ENCODE data around the gene HGF. TPM values are rescaled to one million over a fixed set of nuclear protein-coding genes. Genes with fewer than 3 reads are reported as not detected.

HGF gene
- total RNA-seq, 6 experiments from 2014 or later: 11.5 to 38.9 (median 17.9) TPM

GRCh38 chr7:81788246-81788645, 18.4 kb upstream of the HGF start:
- TF ChIP-seq POLR2A (IDR thresholded peaks at IDR 0.05) (no peak), CTCF (IDR thresholded peaks at IDR 0.05) (no peak)
- H3K4me1 ChIP-seq: no peaks in the 10 kb centered on the region
- 63% methylated on average over 8 of the region's 8 CpGs for WGBS (ENCODE audit: insufficient coverage, low coverage, low lambda C conversion rate, missing lambda C conversion rate)
- intact Hi-C loops (cut with DNase I): no loop called here
- no peak overlapping the region for H3K27ac ChIP-seq
- H3K27me3 ChIP-seq: no peaks in the 10 kb centered on the region
- DNase-seq (no peak), ATAC-seq (no peak)
- H3K36me3 ChIP-seq: no peaks in the 10 kb centered on the region
- no peaks in the 10 kb centered on the region for H3K9me3 ChIP-seq
- H3K4me3 ChIP-seq: no peak overlapping the region

- no peaks in the 10 kb centered on the region for H3K4me1 ChIP-seq
- intact Hi-C loops (cut with DNase I): no loop called here
- H3K27ac ChIP-seq: no peak overlapping the region
- no peak overlapping the region for H3K4me3 ChIP-seq
- no peaks in the 10 kb centered on the region for H3K36me3 ChIP-seq
- no peaks in the 10 kb centered on the region for H3K9me3 ChIP-seq
- no peaks in the 10 kb centered on the region for H3K27me3 ChIP-seq
- no peak for ATAC-seq
- DNase-seq: no peak
- no peak for TF ChIP-seq POLR2A (IDR thresholded peaks at IDR 0.05)
Measured at GRCh38 chr7:81783818-81784217, 14.0 kb upstream of the HGF start.

- 9% methylated on average over 2 of the region's 2 CpGs for WGBS (ENCODE audit: insufficient coverage, low coverage, low lambda C conversion rate, missing lambda C conversion rate)
- intact Hi-C loops (cut with DNase I): no loop called here
- no peak for ATAC-seq
- Histone ChIP-seq H3K27ac (no peak overlapping the region), H3K4me1 (no peaks in the 10 kb centered on the region), H3K27me3 (no peaks in the 10 kb centered on the region), H3K9me3 (no peaks in the 10 kb centered on the region), H3K4me3 (no peak overlapping the region), H3K36me3 (no peaks in the 10 kb centered on the region)
- no peak for TF ChIP-seq POLR2A (IDR thresholded peaks at IDR 0.05)
- TF ChIP-seq CTCF (IDR thresholded peaks at IDR 0.05): no peak
- DNase-seq: no peak
Measured at GRCh38 chr7:81780914-81781693, 11.3 kb upstream of the HGF start.

GRCh38 chr7:81779706-81780105, 9.9 kb upstream of the HGF start:
- H3K27me3 ChIP-seq: no peaks in the 10 kb centered on the region
- WGBS (ENCODE audit: insufficient coverage, low coverage, low lambda C conversion rate, missing lambda C conversion rate): 70% methylated on average over 4 of the region's 4 CpGs
- no peaks in the 10 kb centered on the region for H3K36me3 ChIP-seq
- intact Hi-C loops (cut with DNase I): no loop called here
- no peak for DNase-seq
- TF ChIP-seq POLR2A (IDR thresholded peaks at IDR 0.05) (no peak), CTCF (IDR thresholded peaks at IDR 0.05) (no peak)
- no peak overlapping the region for H3K4me3 ChIP-seq
- ATAC-seq: no peak
- no peaks in the 10 kb centered on the region for H3K4me1 ChIP-seq
- H3K9me3 ChIP-seq: no peaks in the 10 kb centered on the region
- no peak overlapping the region for H3K27ac ChIP-seq

GRCh38 chr7:81777697-81778096, 7.8 kb upstream of the HGF start:
- no peak for DNase-seq
- Histone ChIP-seq H3K4me1 (no peaks in the 10 kb centered on the region), H3K27ac (no peak overlapping the region), H3K4me3 (no peak overlapping the region), H3K9me3 (no peaks in the 10 kb centered on the region), H3K27me3 (no peaks in the 10 kb centered on the region), H3K36me3 (no peaks in the 10 kb centered on the region)
- no peak for TF ChIP-seq POLR2A (IDR thresholded peaks at IDR 0.05)
- no peak for TF ChIP-seq CTCF (IDR thresholded peaks at IDR 0.05)
- intact Hi-C loops (cut with DNase I): no loop called here
- ATAC-seq: no peak
